Stimulated activated CD8-positive, alpha-beta memory T cell treated with anti-CD3 and anti-CD28 coated beads, Interleukin-4, amount 100 ng/mL, for 48 hours (primary cell): ENCODE measurements around the gene TMED3.
"Not testable (repeated sequence)": the region's sequence is repeated elsewhere in the genome, so short reads cannot be mapped to it uniquely, and the experiment has no call there.

Source experiments
- DNase-seq: peaks from one replicate; pipeline ENCODE4 v3.0.0-alpha.2; 2020

TMED3 gene

DNA sequence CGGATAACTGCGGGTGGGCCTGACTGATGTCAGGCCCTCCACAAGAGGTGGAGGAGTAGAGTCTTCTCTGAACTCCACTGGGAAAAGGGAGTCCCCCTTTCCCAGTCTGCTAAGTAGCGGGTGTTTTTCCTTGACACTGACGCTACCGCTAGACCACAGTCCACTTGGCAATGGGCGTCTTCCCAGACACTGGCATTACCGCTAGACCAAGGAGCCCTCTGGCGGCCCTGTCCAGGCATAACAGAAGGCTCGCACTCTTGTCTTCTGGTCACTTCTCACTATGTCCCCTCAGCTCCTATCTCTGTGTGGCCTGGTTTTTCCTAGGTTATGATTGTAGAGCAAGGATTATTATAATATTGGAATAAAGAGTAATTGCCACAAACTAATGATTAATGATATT, 9.1 kb downstream of the TMED3 start:
- DNase-seq, result not testable (repeated sequence)

DNA sequence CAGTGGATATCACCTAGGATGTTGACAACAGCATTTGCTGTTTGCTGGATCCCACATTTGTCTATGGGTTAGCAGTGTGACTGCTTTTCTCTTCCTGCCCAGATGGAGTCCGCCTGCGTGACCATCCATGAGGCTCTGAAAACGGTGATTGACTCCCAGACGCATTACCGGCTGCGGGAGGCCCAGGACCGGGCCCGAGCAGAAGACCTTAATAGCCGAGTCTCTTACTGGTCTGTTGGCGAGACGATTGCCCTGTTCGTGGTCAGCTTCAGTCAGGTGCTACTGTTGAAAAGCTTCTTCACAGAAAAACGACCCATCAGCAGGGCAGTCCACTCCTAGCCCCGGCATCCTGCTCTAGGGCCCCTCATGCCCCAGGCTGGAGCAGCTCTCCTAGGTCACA, 11.0 kb downstream of the TMED3 start:
- DNase-seq, result no peak

DNA sequence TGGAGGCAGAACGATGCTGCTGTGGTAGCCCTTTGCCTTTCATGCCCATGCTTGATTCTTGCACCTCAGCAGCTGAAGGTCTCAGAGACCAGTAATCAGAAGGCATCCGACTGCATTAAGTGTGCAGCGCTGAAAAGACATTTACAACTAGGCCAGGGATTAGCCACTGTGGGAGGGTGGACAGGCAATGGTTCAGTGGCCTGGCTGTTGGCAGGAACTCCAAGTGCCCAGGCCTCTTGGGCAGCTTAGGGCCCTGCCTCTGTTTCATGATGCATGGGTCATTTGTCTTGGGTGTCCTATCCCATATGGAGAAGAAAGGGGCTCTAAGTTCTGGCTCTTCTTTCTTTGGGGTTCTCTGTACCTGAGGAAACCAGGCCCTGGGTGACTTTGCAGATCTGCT, 11.4 kb downstream of the TMED3 start:
- no peak for DNase-seq

DNA sequence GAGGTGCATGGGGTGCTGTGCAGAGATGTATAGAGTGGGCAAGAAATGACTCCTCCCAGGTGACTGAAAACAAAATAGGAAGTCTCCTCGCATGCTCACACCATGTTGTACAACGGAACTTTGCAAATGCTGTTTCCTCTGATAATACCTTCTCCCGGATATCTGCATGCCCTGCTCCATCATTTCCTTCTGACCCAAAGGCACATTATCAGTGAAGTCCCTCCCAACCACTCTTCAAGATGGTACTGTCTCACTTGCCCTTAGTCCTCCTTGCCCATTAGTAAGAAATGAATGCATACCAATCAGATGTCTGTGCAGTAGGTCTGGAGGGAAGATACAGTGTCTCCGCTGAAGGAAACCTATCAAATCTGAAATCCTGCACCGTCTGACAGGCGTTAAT, 12.0 kb downstream of the TMED3 start:
- DNase-seq, result no peak

DNA sequence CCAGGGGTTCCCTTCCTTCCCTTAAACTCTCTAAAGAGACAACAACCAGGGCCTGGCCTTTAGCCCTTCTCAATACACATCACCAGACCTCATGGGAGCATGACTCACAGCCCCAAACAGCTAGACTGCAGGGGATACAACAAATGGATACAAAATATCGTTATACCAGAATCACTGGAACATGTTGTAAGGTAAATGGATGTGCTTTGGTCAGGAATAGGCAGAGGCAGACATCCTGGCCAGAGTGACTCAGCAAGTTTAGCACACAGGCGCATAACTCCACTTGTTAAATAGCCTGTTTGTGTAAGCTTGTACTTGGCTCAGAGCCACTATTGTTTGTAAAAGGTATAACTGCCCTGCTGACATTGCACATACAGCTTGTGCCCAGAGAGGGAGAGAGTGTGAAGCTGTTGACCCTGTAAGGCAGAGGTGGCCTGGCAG, 18.3 kb downstream of the TMED3 start:
- DNase-seq, result no peak

DNA sequence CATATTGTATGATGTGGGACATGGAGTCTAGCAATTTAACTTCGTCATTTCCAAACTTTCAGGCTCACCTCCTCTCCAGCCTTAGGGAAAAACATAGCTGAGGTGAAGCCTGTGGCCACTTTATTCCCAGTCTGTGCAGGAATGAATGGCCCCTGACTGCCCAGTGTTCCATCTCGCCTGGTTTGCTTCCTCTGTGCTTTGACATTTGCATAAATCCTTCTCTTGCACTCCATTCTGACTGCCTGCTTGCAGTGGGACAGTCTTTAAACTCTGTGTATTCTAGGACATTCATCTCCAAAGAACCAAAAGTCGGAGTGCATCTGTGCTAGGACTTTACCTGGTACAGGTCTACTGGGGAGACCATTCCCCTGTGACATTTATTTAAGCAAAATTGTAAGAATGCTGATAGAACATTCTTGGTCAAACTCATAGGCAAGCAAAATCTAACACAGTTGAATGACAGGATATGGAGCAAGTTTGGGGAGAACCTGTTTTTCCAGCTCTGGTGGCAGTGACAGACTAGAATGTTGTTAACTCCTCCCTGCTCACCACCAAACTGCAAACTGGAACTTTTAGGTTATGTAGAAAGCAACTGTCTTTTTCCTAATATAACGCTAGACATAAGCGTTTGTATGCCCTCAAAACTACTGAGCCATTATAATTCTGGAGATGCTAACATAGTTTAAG, 22.1 kb downstream of the TMED3 start:
- DNase-seq, result no peak

DNA sequence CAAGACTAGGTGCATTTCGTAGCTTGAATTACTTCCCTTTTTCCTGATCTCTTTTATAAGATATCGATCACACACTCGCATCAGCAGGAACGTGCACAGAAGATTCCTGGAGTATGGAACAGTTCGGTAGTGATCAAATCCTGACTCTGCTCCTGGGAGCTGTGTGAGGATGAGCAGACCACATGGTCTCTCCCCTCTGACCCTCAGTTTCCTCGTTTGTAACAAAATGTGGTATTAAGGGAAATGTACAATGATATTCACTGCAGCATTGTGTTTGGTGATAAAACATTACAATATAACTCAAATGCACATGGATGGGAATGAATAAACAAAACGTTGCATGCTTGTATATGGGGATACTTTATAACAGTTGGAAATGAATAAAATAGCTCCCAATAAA, 26.7 kb downstream of the TMED3 start:
- no peak for DNase-seq

DNA sequence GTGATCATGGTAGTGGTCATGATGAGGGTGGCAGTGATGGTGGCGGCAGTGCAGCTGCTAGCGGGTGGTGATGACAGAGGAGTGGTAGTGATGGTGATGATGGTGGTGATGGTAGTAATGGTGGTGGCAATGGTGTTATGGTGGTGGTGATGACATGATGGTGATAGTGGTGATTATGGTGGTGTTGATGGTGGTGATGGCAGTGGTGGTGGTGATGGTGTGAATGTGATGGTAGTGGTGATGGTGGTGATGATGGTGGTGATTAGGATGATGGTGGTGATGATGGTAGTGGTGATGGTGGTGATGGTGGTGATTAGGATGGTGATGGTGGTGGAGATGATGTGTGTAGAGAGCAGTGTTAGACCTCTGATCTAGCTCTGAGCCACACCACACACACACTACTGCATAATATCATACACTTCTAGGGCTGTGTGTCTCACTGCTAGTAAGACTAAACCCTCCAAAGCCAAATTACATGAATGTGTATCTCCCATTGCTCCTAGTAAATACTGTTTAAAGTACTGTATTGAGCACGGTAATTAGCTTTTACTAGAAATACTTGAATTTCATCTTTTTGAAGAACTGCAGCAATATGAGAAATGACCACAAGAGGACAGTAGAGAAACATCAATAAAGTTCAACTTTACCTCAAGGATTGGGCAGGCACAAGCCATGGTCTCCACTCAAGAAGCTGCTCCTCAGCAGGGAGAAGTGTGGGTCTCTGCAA, 28.8 kb downstream of the TMED3 start:
- no peak for DNase-seq

DNA sequence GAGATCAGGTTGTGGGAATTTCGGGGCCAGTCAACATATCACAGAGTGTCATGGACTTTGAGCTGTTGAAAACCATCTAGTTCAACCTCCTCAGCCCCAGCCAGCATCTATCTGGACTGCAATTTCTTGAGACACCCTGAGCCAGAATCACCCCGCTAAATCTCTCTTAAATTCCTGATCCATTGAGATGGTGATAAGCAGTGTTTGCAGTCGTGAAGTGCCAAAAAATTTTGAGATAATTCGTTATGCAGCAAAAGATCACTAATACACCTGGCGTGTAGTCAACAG, 29.3 kb downstream of the TMED3 start:
- no peak for DNase-seq

DNA sequence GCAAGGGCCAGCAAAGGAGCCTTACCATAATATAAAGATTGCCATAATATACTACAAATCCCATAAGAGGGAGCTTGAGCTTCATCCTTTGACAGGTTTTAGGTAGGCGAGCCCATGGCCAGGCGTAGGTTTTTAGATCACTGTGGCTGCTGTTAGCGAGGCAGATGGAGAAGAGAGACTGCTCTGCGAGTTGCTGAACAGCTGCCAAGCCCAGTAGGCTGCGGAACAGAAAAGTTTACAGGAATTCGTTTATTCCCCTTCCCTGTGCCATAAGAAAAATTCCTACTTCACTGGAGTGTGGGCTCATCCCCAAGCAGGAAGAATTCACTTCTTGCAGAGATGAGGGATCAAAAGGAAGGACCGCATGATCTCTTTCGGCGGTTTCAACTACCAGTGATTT, 30.5 kb downstream of the TMED3 start:
- DNase-seq, result no peak

DNA sequence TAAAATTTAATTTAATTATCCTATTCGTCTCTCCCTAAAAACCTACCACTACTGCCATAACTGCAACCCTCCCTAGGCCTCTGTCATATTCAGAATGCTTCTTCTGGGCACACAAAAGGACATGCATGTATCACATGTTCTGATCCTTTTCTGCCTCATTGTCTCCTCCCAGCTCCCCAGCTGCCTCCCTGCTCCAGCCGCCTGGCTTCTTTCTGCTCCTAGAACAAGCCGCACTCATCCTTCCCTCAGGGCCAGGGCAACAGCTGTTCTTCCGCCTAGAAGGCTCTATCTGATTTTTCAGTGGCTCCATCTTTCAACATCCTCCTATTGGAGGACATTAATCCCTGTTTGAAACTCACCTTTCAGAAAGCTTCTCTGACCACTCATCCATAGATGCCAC, 38.6 kb downstream of the TMED3 start:
- DNase-seq, result no peak

DNA sequence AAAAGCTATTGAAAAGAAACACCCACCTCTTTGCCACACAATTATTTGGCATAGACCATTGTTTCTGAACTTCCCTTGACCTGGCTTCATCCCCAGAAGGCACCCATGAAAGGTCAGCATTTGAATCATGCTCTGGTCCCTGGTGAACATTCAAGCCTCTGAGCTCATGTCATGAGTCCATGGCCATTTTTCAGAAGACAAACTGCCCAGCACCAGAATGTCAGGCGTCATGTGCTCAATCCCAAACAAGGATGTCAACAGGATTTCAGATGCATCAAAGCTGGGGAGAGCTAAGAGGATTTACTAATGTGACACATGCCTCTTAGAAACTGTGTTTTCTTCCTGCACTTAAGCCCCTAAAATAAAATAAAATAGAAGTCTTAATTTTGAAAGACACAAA, 41.3 kb downstream of the TMED3 start:
- no peak for DNase-seq

DNA sequence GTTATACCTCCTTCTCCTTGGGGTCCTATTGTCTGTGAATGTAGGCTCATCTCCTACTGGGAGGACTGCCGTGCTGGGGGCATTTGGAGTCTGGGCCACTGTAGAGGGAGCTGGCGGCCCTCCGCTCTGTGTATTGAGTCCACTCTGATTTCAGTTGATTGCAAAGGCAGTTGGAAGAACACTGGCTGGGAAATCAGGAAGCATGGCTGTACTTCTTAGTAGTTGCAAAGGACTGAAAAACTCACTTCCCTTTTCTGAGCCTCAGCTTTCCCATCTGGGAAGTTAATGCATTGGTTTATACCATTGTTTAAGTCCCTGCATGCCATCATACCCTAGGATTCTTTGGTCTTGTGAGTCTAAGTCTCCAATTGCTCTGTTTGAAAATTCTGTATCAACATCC, 46.7 kb downstream of the TMED3 start:
- DNase-seq, result no peak

DNA sequence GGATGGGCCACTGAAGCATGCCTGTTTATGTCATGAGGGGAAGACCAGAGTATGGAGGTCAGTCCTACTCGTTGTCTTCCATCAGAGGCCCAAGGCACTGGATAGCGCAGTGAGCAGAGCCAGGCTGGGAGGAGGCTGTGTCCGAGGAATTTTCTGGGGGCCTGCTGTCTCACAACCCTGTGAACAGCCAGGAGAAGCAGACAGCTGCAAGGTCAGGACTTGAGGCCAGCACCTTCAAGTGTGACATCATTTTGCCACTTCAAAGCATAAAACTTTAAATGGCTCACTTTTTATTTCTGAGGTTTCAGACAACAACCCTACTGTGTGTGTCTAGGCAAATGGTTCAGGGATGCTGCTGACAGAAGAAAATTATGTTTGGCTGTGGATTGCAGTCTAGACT, 47.2 kb downstream of the TMED3 start:
- DNase-seq, result no peak

DNA sequence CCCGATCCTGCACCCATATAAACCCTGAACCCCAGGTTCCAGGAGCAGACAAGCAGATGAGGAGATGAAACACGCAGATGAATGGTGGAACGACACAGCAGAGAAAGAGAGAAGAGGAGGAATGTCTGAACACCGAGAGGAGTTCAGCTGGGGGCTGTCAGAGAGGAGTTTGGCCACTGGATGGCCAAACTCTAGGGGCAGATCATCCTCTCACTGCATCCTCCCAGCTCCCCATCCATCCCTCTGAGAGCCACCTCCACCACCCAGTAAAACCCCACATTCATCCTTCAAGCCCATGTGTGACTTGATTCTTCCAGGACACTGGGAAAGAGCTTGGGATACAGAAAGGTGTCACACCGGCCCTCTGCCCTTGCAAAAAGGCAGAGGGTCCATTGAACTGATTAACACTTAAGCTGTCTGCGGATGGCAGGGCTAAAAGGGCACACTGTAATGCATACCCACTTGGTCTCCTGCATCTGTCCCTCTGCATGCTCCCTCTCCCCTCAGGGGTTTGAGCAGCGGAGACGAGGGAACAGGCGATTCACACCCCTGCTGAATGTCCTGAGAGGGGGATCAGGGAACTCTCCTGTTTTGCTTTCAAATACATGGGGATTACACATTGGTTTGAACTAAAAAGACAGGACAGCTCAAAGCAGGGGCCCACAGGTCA, 53.8 kb downstream of the TMED3 start:
- no peak for DNase-seq

DNA sequence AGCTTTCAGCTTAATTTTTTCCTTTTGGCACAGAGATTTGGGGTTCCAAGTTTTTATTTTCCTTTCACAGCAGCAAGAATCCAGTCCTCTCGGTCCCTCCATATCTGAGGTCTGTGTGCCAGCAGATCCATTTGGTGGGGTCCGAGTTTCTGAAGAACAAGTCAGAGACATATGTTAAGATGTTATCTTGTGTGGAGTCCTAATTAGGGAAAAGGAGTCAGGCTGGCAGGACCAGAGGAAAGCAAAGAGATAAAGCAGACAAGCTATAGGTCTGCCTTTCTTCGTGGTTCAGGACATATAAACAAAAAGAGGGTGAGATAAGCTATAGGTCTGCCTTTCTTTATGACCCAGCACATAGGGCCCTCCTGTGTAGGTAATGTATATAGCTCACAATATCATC, 54.9 kb downstream of the TMED3 start:
- DNase-seq, result no peak

DNA sequence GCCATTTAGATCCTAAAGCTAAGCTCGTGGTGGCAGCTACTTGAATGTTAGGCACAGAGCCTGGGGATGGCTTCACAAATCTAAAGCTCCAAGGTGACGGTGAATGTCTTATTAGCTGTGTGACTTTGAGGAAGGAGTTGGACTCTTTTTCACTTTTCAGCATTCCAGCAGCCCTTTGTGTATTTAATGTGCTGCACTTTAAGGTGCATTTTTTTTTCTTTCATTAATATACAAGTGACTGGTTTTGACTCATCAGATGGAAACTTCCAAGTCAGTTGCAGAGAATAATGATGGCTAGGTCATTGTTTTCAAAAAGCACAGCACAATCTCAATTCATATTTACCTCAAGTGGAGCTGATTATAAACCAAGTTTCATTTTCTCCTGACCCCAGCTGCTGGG, 55.8 kb downstream of the TMED3 start:
- no peak for DNase-seq

DNA sequence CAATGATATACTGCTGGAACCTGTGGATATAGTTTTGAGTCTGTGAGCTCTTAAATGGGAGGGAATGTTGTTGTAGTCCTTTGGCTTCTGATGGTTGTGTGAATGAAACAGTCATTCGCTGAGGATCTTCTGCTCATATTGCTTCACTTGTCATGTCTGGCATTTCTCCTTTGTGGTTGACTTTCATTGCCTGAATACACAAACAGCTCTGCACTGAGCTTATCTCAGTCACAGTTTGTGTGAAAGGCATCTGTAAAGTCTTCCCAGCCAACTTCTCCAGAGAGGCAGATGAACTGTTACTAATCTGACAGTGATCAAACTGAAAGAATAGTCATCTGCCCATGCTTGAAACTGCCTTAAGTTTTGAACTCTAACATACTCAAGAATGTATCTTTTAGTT, 59.8 kb downstream of the TMED3 start:
- no peak for DNase-seq

DNA sequence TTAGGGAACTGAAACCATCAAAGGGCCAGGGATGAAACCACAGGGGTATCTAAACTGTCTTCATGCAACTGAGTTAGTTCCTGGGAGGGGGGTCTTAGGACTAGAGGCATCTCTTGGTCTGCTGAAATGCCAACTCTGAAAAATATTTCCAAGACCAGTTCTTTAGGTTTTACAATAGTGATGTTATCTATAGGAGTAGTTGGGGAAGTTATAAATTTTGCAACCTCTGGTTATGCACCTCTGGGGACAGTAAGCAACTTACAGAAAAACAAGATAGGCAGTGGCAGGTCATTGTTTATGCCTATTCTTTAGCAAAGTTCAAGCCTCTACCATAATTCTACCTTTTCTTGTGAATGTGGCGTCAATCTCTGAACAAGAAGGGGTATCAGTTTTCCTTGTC, 60.7 kb downstream of the TMED3 start:
- no peak for DNase-seq

DNA sequence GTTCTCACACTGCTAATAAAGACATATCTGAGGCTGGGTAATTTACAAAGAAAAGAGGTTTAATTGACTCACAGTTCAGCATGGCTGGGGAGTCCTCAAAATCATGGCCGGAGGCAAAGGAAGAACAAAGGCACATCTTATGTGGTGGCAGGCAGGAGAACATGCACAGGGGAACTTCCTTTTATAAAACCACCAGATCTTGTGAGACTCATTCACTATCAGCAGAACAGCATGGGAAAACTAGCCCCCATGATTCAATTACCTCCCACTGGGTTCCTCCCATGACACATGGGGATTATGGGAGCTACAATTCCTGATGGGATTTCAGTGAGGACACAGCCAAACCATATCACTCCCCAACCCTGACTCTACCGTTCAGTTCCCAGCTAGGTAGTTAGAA, 61.5 kb downstream of the TMED3 start:
- no peak for DNase-seq
